ENCODE results near the gene CDH13. TPM values are rescaled to one million over a fixed set of nuclear protein-coding genes. Genes with fewer than 3 reads are reported as not detected.
A peak's percentile ranks its signal among the peaks of the same experiment; 100 is the strongest.

CDH13 gene
- total RNA-seq, 4 donors from 2014 or later, result 5.8 to 36.7 (median 20.4) TPM

- Histone ChIP-seq H3K27ac (peak overlapping the region; percentile 58 to 73 (median 69)), H3K36me3 (no peaks in the 10 kb centered on the region), H3K4me3 (no peak overlapping the region), H3K9me3 (no peaks in the 10 kb centered on the region), H3K4me1 (peaks cover 16 to 25% of the 10 kb centered on the region in 2 donors), H3K27me3 (no peaks in the 10 kb centered on the region)
- intact Hi-C loops (cut with DNase I; ENCODE audit: low total_unique reads) (loop anchor here (5.0 kb wide), 1 partner anchor 36 kb away; no protein-coding TSS in a partner anchor), in situ Hi-C loops (cut with MboI; ENCODE audit: low sequenced_read_pairs in 4 of 4) (no loop called here)
- ATAC-seq (peak; percentile 23 to 63), DNase-seq (peak in 1 of 2 donors; percentile 34)
- no peak for TF ChIP-seq CTCF (IDR thresholded peaks at IDR 0.05 in 4 of 5, conservative IDR thresholded peaks at IDR 0.05 in 1 of 5)
- TF ChIP-seq POLR2A (IDR thresholded peaks at IDR 0.05), result no peak
Measured at GRCh38 chr16:83723244-83723643, 1096.5 kb downstream of the CDH13 start.

- Histone ChIP-seq H3K9me3 (no peaks in the 10 kb centered on the region), H3K36me3 (no peaks in the 10 kb centered on the region), H3K4me1 (peaks cover 16 to 25% of the 10 kb centered on the region in 2 donors), H3K27me3 (no peaks in the 10 kb centered on the region), H3K4me3 (no peak overlapping the region), H3K27ac (no peak overlapping the region)
- intact Hi-C loops (cut with DNase I; ENCODE audit: low total_unique reads), result loop anchor here (5.0 kb wide), 1 partner anchor 37 kb away; no protein-coding TSS in a partner anchor
- ATAC-seq (no peak), DNase-seq (no peak)
- in situ Hi-C loops (cut with MboI; ENCODE audit: low sequenced_read_pairs in 4 of 4), result no loop called here
- no peak for TF ChIP-seq POLR2A (IDR thresholded peaks at IDR 0.05)
- TF ChIP-seq CTCF (IDR thresholded peaks at IDR 0.05 in 4 of 5, conservative IDR thresholded peaks at IDR 0.05 in 1 of 5), result no peak
Measured at GRCh38 chr16:83723901-83724300, 1097.1 kb downstream of the CDH13 start.

GRCh38 chr16:83724585-83724984, 1097.8 kb downstream of the CDH13 start:
- ATAC-seq, result no peak
- Histone ChIP-seq H3K36me3 (no peaks in the 10 kb centered on the region), H3K27ac (no peak overlapping the region), H3K9me3 (no peaks in the 10 kb centered on the region), H3K27me3 (no peaks in the 10 kb centered on the region), H3K4me1 (peaks cover 16 to 25% of the 10 kb centered on the region in 2 donors), H3K4me3 (no peak overlapping the region)
- intact Hi-C loops (cut with DNase I; ENCODE audit: low total_unique reads) (loop anchor here (5.0 kb wide), 1 partner anchor 37 kb away; no protein-coding TSS in a partner anchor), in situ Hi-C loops (cut with MboI; ENCODE audit: low sequenced_read_pairs in 4 of 4) (no loop called here)
- DNase-seq, result no peak
- TF ChIP-seq POLR2A (IDR thresholded peaks at IDR 0.05), result no peak
- TF ChIP-seq CTCF (IDR thresholded peaks at IDR 0.05 in 4 of 5, conservative IDR thresholded peaks at IDR 0.05 in 1 of 5), result no peak

GRCh38 chr16:83725313-83725712, 1098.5 kb downstream of the CDH13 start:
- intact Hi-C loops (cut with DNase I; ENCODE audit: low total_unique reads), result no loop called here
- in situ Hi-C loops (cut with MboI; ENCODE audit: low sequenced_read_pairs in 4 of 4), result loop anchor here in 1 of 4 donors (25.0 kb wide), 1 partner anchor 88 kb away; no protein-coding TSS in a partner anchor
- Histone ChIP-seq H3K27ac (no peak overlapping the region), H3K4me1 (peaks cover 16 to 25% of the 10 kb centered on the region in 2 donors), H3K36me3 (no peaks in the 10 kb centered on the region), H3K27me3 (no peaks in the 10 kb centered on the region), H3K4me3 (no peak overlapping the region), H3K9me3 (no peaks in the 10 kb centered on the region)
- no peak for ATAC-seq
- TF ChIP-seq POLR2A (IDR thresholded peaks at IDR 0.05) (no peak), CTCF (IDR thresholded peaks at IDR 0.05 in 4 of 5, conservative IDR thresholded peaks at IDR 0.05 in 1 of 5) (no peak)
- no peak for DNase-seq

- Histone ChIP-seq H3K36me3 (no peaks in the 10 kb centered on the region), H3K4me3 (no peak overlapping the region), H3K27ac (no peak overlapping the region), H3K4me1 (peaks cover 10 to 15% of the 10 kb centered on the region in 2 donors), H3K27me3 (no peaks in the 10 kb centered on the region), H3K9me3 (no peaks in the 10 kb centered on the region)
- ATAC-seq (no peak), DNase-seq (no peak)
- TF ChIP-seq CTCF (IDR thresholded peaks at IDR 0.05 in 4 of 5, conservative IDR thresholded peaks at IDR 0.05 in 1 of 5), result no peak
- no peak for TF ChIP-seq POLR2A (IDR thresholded peaks at IDR 0.05)
- in situ Hi-C loops (cut with MboI; ENCODE audit: low sequenced_read_pairs in 4 of 4), result loop anchor here in 1 of 4 donors (25.0 kb wide), 1 partner anchor 90 kb away; no protein-coding TSS in a partner anchor
- intact Hi-C loops (cut with DNase I; ENCODE audit: low total_unique reads), result no loop called here
Measured at GRCh38 chr16:83727018-83727417, 1100.2 kb downstream of the CDH13 start.
